K562 (cell line): ENCODE data around the gene XPC. TPM values are rescaled to one million over a fixed set of nuclear protein-coding genes. Genes with fewer than 3 reads are reported as not detected.

Source experiments
- ARNT ChIP-seq, 2 experiments: fragments of 450-650 bp; IDR thresholded peaks; 2 replicates each; pipeline ENCODE4 v1.6.1; 2016; ENCODE audit warnings: mild to moderate bottlenecking in 1 of 2
- ATF3 ChIP-seq, 2 experiments: fragments of 450-650 bp in 1 of 2; sonication (generic) in 1 of 2; formaldehyde crosslinking in 1 of 2; IDR thresholded peaks in 1 of 2; conservative IDR thresholded peaks in 1 of 2; 2 replicates each; pipeline versions ENCODE4 v1.6.1 to v1.8.1; 2016 to 2023; ENCODE audit warnings: mild to moderate bottlenecking in 2 of 2, moderate library complexity in 2 of 2, inconsistent platforms in 1 of 2, missing genetic modification reagents in 1 of 2
- BRF1 ChIP-seq: IDR thresholded peaks from 3 replicates; pipeline ENCODE4 v1.6.1; 2011; ENCODE audit warnings: borderline replicate concordance, mild to moderate bottlenecking; ENCODE audit not compliant: insufficient read length; ENCODE audit errors: extremely low read depth
- CBX5 ChIP-seq: IDR thresholded peaks from 2 replicates; pipeline ENCODE4 v1.6.1; 2014; ENCODE audit warnings: low read depth, borderline replicate concordance
- FOXK1 ChIP-seq: sonication (generic); formaldehyde crosslinking; IDR thresholded peaks from 2 replicates; pipeline ENCODE4 v1.8.0; 2022; ENCODE audit warnings: missing genetic modification reagents, mild to moderate bottlenecking, borderline replicate concordance
- JUN ChIP-seq, 2 experiments: sonication (generic) in 1 of 2; formaldehyde crosslinking in 1 of 2; IDR thresholded peaks; 2 replicates each; pipeline versions ENCODE4 v1.6.1 to v1.8.0; 2012 to 2022; ENCODE audit warnings: borderline replicate concordance in 2 of 2, mild to moderate bottlenecking in 2 of 2, improper control_type of control experiment in 1 of 2, low read depth in 1 of 2, low read length in 1 of 2, missing genetic modification reagents in 1 of 2
- NUFIP1 ChIP-seq: fragments of 450-650 bp; IDR thresholded peaks from 2 replicates; pipeline ENCODE4 v1.6.1; 2018; ENCODE audit not compliant: partially characterized antibody
- OTX1 ChIP-seq: fragments of 450-650 bp; formaldehyde crosslinking; IDR thresholded peaks from 2 replicates; pipeline ENCODE4 v1.4.0; 2022; ENCODE audit warnings: mild to moderate bottlenecking
- TBP ChIP-seq: optimal IDR thresholded peaks from 2 replicates; pipeline ENCODE3; 2011; ENCODE audit warnings: low read depth, low read length, improper control_type of control experiment
- TFAP4 ChIP-seq: sonication (generic); formaldehyde crosslinking; IDR thresholded peaks from 2 replicates; pipeline ENCODE4 v1.8.0; 2022; ENCODE audit warnings: missing genetic modification reagents, mild to moderate bottlenecking, moderate library complexity, borderline replicate concordance
- TOE1 ChIP-seq, 2 experiments: fragments of 450-650 bp in 1 of 2; sonication (generic) in 1 of 2; formaldehyde crosslinking in 1 of 2; IDR thresholded peaks; 2 replicates each; pipeline versions ENCODE4 v1.7.1 to v1.8.0; 2016 to 2022; ENCODE audit warnings: borderline replicate concordance in 2 of 2, mild to moderate bottlenecking in 2 of 2, antibody characterized with exemption in 1 of 2, inconsistent platforms in 1 of 2, low read depth in 1 of 2, missing genetic modification reagents in 1 of 2, moderate library complexity in 1 of 2
- ZC3H8 ChIP-seq: fragments of 450-650 bp; IDR thresholded peaks from 2 replicates; pipeline ENCODE4 v1.6.1; 2017
- ZEB2 ChIP-seq: fragments of 450-650 bp; IDR thresholded peaks from 2 replicates; pipeline ENCODE4 v1.6.1; 2016
- ZKSCAN8 ChIP-seq: fragments of 200-800 bp; sonication (Bioruptor generic); IDR thresholded peaks from 2 replicates; pipeline ENCODE4 v1.6.1; 2016; ENCODE audit warnings: missing genetic modification characterization, missing compliant biosample characterization
- ZNF280A ChIP-seq: fragments of 450-650 bp; IDR thresholded peaks from 2 replicates; pipeline ENCODE4 v1.6.1; 2018; ENCODE audit warnings: mild to moderate bottlenecking, low read depth; ENCODE audit not compliant: partially characterized antibody
- polyA plus RNA-seq, 8 experiments: library from polyadenylated mRNA; depleted of rRNA in 4 of 8; stranded (reverse) in 5 of 8; unstranded in 3 of 8; fragments of >200 nt; fragmentation: Nextera tagmentation in 2 of 8; fragmentation: Illumina TruSeq in 1 of 8; extraction: Ambion mirVana in 2 of 8; extraction: Trizol in 1 of 8; gene quantifications; 2 replicates each; pipeline versions ENCODE4 v1.2.1 to v1.2.3, GENCODE V29; 2011 to 2014; ENCODE audit warnings: inconsistent platforms in 1 of 8, missing spikeins in 1 of 8
- total RNA-seq, 7 experiments: library from RNA; depleted of rRNA in 6 of 7; stranded (reverse); fragments of >200 nt in 6 of 7; fragmentation: Illumina TruSeq in 2 of 7; extraction: Trizol in 2 of 7; gene quantifications; 2 replicates each; pipeline versions ENCODE4 v1.2.1 to v1.2.3, GENCODE V29; 2011 to 2021; ENCODE audit warnings: low replicate concordance in 1 of 7
- TF ChIP-seq, protein P1 (sequence below): fragments of 250-450 bp; sonication (Bioruptor Pico); IDR thresholded peaks from 2 replicates; pipeline ENCODE4 v1.8.0; 2021; ENCODE audit warnings: moderate library complexity, mild to moderate bottlenecking, inconsistent platforms
- TF ChIP-seq, protein P2 (sequence below): sonication (generic); formaldehyde crosslinking; IDR thresholded peaks from 2 replicates; pipeline ENCODE4 v1.8.0; 2022; ENCODE audit warnings: mild to moderate bottlenecking, missing genetic modification reagents

XPC gene
- total and polyA plus RNA-seq, 9 of the 15 experiments (the other 6 are each of a cell fraction or from before 2014, with no cell fraction given): 3.8 to 54.7 (median 41.3) TPM

DNA sequence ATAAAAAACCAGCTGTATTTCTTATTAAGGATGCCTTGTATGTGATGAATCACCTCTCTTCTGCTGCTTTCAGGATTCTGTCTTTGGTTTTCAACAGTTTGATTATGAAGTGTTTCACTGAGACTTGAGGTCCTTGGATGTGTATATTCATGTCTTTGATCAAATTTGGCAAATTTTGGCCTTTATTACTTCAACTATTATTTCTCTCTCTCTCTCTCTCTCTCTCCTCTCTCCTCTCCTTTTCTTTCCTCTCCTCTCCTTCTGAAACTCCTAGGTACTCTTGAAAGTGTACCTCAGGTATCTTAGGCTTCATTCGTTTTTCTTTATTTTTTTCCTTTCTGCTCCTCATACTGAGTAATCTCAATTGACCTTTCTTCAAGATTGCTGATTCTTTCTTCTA, 43.5 kb upstream of the XPC start (continued):
- TF ChIP-seq, protein P1, sequence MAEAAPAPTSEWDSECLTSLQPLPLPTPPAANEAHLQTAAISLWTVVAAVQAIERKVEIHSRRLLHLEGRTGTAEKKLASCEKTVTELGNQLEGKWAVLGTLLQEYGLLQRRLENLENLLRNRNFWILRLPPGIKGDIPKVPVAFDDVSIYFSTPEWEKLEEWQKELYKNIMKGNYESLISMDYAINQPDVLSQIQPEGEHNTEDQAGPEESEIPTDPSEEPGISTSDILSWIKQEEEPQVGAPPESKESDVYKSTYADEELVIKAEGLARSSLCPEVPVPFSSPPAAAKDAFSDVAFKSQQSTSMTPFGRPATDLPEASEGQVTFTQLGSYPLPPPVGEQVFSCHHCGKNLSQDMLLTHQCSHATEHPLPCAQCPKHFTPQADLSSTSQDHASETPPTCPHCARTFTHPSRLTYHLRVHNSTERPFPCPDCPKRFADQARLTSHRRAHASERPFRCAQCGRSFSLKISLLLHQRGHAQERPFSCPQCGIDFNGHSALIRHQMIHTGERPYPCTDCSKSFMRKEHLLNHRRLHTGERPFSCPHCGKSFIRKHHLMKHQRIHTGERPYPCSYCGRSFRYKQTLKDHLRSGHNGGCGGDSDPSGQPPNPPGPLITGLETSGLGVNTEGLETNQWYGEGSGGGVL: no peak
- TF ChIP-seq, protein P2, sequence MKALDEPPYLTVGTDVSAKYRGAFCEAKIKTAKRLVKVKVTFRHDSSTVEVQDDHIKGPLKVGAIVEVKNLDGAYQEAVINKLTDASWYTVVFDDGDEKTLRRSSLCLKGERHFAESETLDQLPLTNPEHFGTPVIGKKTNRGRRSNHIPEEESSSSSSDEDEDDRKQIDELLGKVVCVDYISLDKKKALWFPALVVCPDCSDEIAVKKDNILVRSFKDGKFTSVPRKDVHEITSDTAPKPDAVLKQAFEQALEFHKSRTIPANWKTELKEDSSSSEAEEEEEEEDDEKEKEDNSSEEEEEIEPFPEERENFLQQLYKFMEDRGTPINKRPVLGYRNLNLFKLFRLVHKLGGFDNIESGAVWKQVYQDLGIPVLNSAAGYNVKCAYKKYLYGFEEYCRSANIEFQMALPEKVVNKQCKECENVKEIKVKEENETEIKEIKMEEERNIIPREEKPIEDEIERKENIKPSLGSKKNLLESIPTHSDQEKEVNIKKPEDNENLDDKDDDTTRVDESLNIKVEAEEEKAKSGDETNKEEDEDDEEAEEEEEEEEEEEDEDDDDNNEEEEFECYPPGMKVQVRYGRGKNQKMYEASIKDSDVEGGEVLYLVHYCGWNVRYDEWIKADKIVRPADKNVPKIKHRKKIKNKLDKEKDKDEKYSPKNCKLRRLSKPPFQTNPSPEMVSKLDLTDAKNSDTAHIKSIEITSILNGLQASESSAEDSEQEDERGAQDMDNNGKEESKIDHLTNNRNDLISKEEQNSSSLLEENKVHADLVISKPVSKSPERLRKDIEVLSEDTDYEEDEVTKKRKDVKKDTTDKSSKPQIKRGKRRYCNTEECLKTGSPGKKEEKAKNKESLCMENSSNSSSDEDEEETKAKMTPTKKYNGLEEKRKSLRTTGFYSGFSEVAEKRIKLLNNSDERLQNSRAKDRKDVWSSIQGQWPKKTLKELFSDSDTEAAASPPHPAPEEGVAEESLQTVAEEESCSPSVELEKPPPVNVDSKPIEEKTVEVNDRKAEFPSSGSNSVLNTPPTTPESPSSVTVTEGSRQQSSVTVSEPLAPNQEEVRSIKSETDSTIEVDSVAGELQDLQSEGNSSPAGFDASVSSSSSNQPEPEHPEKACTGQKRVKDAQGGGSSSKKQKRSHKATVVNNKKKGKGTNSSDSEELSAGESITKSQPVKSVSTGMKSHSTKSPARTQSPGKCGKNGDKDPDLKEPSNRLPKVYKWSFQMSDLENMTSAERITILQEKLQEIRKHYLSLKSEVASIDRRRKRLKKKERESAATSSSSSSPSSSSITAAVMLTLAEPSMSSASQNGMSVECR (CRISPR knock-in tag): no peak
- TF ChIP-seq ARNT (IDR thresholded peaks at IDR 0.05): peak in 1 of 2 experiments; percentile 39; a peak in 2 of 4 replicates
- TF ChIP-seq ZNF280A: peak; percentile 94
- TF ChIP-seq BRF1: no peak
- TF ChIP-seq JUN (IDR thresholded peaks at IDR 0.05; ENCODE audit: borderline replicate concordance, low read depth, low read length): no peak
- no peak for TF ChIP-seq JUN (CRISPR knock-in tag; IDR thresholded peaks at IDR 0.05; ENCODE audit: borderline replicate concordance)
- TF ChIP-seq OTX1 (CRISPR knock-in tag): 0 out of 2 replicates have a peak, but pooled peaks have one; percentile 16
- peak; percentile 65; the same call in 1 of the 2 replicates for TF ChIP-seq ZC3H8
- peak; percentile 33; the same call in 1 of the 2 replicates for TF ChIP-seq ZEB2
- TF ChIP-seq CBX5: 0 out of 2 replicates have a peak, but pooled peaks have one; percentile 16
- peak; percentile 30 for TF ChIP-seq ATF3 (IDR thresholded peaks at IDR 0.05)
- no peak for TF ChIP-seq ATF3 (CRISPR knock-in tag; conservative IDR thresholded peaks at IDR 0.05)
- no peak for TF ChIP-seq ZKSCAN8 (CRISPR knock-in tag)
- no peak for TF ChIP-seq FOXK1
- TF ChIP-seq NUFIP1: no peak
- TF ChIP-seq TBP: no peak
- TF ChIP-seq TFAP4 (CRISPR knock-in tag): no peak
- TF ChIP-seq TOE1 (IDR thresholded peaks at IDR 0.05; ENCODE audit: borderline replicate concordance): 0 out of 2 replicates have a peak, but pooled peaks have one; percentile 24
- TF ChIP-seq TOE1 (CRISPR knock-in tag; IDR thresholded peaks at IDR 0.05; ENCODE audit: borderline replicate concordance, low read depth): no peak
